ENCODE results near the gene FAM120AOS.

DNA sequence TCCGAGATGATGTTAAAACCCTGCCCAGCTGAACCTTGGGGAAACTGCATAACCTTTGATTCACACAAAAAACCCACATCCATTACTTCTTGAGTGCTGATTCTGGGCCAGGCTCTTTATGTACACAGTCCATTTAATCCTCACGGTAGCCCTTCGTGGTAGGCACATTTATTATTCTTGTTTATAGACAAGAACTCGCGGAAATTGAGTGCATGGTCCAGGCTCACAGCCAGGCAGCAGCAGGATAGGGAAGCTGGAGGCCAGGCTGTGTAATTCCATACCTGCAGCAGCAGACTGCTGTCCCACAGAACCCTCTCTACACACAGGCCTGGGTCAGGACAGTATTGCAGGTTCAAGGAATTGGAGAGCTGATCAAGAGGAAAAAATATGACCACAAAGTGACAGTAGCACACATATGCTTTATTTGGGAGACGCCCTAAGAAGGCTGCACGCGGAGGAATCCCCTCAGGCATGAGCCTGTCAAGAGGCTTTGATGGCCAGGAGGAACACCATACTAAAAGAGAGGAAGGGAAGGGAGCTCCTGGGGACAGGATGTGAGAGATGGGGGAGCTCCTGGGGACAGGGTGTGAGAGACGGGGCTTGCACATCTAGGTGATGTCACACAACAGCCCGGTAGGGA is 30.3 kb downstream of the FAM120AOS start:
- TF ChIP-seq, protein P1, sequence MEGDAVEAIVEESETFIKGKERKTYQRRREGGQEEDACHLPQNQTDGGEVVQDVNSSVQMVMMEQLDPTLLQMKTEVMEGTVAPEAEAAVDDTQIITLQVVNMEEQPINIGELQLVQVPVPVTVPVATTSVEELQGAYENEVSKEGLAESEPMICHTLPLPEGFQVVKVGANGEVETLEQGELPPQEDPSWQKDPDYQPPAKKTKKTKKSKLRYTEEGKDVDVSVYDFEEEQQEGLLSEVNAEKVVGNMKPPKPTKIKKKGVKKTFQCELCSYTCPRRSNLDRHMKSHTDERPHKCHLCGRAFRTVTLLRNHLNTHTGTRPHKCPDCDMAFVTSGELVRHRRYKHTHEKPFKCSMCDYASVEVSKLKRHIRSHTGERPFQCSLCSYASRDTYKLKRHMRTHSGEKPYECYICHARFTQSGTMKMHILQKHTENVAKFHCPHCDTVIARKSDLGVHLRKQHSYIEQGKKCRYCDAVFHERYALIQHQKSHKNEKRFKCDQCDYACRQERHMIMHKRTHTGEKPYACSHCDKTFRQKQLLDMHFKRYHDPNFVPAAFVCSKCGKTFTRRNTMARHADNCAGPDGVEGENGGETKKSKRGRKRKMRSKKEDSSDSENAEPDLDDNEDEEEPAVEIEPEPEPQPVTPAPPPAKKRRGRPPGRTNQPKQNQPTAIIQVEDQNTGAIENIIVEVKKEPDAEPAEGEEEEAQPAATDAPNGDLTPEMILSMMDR (IDR thresholded peaks at IDR 0.05) = no peak
- no peak for TF ChIP-seq POLR2A (IDR thresholded peaks at IDR 0.05)
